Smooth muscle cell (in vitro differentiated cells): Measurements from ENCODE around the gene FGF11. TPM values are rescaled to one million over a fixed set of nuclear protein-coding genes. Genes with fewer than 3 reads are reported as not detected.

Source experiments
- DNase-seq: peaks from one replicate; lab custom pipeline; 2025; ENCODE audit not compliant: unreplicated experiment; lab: John Stamatoyannopoulos, UW
- H2AFZ ChIP-seq: fragments of 200-600 bp; sonication (generic); 2 replicates; pipeline ENCODE4 v1.6.0; 2016; ENCODE audit warnings: antibody characterized with exemption, low read depth, mild to moderate bottlenecking
- H3F3A ChIP-seq: fragments of 200-600 bp; sonication (generic); 2 replicates; pipeline ENCODE4 v1.6.0; 2017; ENCODE audit warnings: antibody characterized with exemption, low read depth
- H3K27ac ChIP-seq: fragments of 200-600 bp; sonication (generic); 2 replicates; pipeline ENCODE4 v1.5.1; 2016; ENCODE audit warnings: low read depth, mild to moderate bottlenecking
- H3K27me3 ChIP-seq: fragments of 200-600 bp; sonication (generic); 2 replicates; pipeline ENCODE4 v1.6.1; 2016; ENCODE audit warnings: low read depth, mild to moderate bottlenecking
- H3K36me3 ChIP-seq: fragments of 200-600 bp; sonication (generic); 2 replicates; pipeline ENCODE4 v1.5.1; 2016; ENCODE audit warnings: low read depth
- H3K4me1 ChIP-seq: fragments of 200-600 bp; sonication (generic); 2 replicates; pipeline ENCODE4 v1.5.1; 2016; ENCODE audit warnings: low read depth
- H3K4me2 ChIP-seq: fragments of 200-600 bp; sonication (generic); 2 replicates; pipeline ENCODE4 v1.6.0; 2016; ENCODE audit warnings: mild to moderate bottlenecking
- H3K4me3 ChIP-seq: fragments of 200-600 bp; sonication (generic); 2 replicates; pipeline ENCODE4 v1.5.1; 2016; ENCODE audit warnings: mild to moderate bottlenecking
- H3K79me2 ChIP-seq: fragments of 200-600 bp; sonication (generic); 2 replicates; pipeline ENCODE4 v1.6.0; 2016; ENCODE audit warnings: low read depth, mild to moderate bottlenecking
- H3K9ac ChIP-seq: fragments of 200-600 bp; sonication (generic); 2 replicates; pipeline ENCODE4 v1.6.0; 2016; ENCODE audit warnings: low read depth
- H3K9me3 ChIP-seq: fragments of 200-600 bp; sonication (generic); replicated peaks from 2 replicates; pipeline ENCODE4 v1.5.1; 2016; ENCODE audit warnings: low read depth
- H4K20me1 ChIP-seq: fragments of 200-600 bp; sonication (generic); 2 replicates; pipeline ENCODE4 v1.6.0; 2016; ENCODE audit warnings: low read depth
- WGBS: methylation state at CpG from one replicate; pipeline ENCODE4 v1.1.7; 2016; ENCODE audit warnings: low lambda C conversion rate; 5-methylcytosine and 5-hydroxymethylcytosine counted together
- polyA plus RNA-seq: library from polyadenylated mRNA; unstranded; fragments of >200 nt; fragmentation: Nextera tagmentation; extraction: Ambion mirVana; gene quantifications from 2 replicates; pipeline ENCODE4 v1.2.1, GENCODE V29; 2016
- total RNA-seq: library from RNA; depleted of rRNA; stranded (reverse); fragments of >200 nt; gene quantifications from 2 replicates; pipeline ENCODE4 v1.2.3, GENCODE V29; 2014
- TF ChIP-seq, protein P1 (sequence below): fragments of 200-600 bp; sonication (generic); IDR thresholded peaks from 2 replicates; pipeline ENCODE4 v1.5.1; 2017; ENCODE audit warnings: borderline replicate concordance, mild to moderate bottlenecking, antibody characterized with exemption; ENCODE audit not compliant: insufficient read depth, poor library complexity, severe bottlenecking

Gene FGF11
- total and polyA plus RNA-seq, 2 experiments from 2014 or later, result 13.9 to 21.3 TPM

GRCh38 chr17:7486181-7486580 is 46.9 kb downstream of the FGF11 start:
- no peaks in the 10 kb centered on the region for H3F3A ChIP-seq
- H2AFZ ChIP-seq, result no peak overlapping the region
- H3K27ac ChIP-seq, result peak overlapping the region; percentile 100
- no peaks in the 10 kb centered on the region for H3K36me3 ChIP-seq
- peaks cover 69% of the 10 kb centered on the region for H3K79me2 ChIP-seq
- TF ChIP-seq, protein P1, sequence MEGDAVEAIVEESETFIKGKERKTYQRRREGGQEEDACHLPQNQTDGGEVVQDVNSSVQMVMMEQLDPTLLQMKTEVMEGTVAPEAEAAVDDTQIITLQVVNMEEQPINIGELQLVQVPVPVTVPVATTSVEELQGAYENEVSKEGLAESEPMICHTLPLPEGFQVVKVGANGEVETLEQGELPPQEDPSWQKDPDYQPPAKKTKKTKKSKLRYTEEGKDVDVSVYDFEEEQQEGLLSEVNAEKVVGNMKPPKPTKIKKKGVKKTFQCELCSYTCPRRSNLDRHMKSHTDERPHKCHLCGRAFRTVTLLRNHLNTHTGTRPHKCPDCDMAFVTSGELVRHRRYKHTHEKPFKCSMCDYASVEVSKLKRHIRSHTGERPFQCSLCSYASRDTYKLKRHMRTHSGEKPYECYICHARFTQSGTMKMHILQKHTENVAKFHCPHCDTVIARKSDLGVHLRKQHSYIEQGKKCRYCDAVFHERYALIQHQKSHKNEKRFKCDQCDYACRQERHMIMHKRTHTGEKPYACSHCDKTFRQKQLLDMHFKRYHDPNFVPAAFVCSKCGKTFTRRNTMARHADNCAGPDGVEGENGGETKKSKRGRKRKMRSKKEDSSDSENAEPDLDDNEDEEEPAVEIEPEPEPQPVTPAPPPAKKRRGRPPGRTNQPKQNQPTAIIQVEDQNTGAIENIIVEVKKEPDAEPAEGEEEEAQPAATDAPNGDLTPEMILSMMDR, result no peak
- H3K4me3 ChIP-seq, result peak overlapping the region; percentile 73
- H4K20me1 ChIP-seq, result peaks cover 67% of the 10 kb centered on the region
- peak overlapping the region; percentile 93 for H3K4me2 ChIP-seq
- no peak overlapping the region for H3K9ac ChIP-seq
- no peaks in the 10 kb centered on the region for H3K27me3 ChIP-seq
- peaks cover 27% of the 10 kb centered on the region for H3K4me1 ChIP-seq
- DNase-seq, result no peak
- no peaks in the 10 kb centered on the region for H3K9me3 ChIP-seq
- 49% methylated on average over 3 of the region's 3 CpGs for WGBS

DNA sequence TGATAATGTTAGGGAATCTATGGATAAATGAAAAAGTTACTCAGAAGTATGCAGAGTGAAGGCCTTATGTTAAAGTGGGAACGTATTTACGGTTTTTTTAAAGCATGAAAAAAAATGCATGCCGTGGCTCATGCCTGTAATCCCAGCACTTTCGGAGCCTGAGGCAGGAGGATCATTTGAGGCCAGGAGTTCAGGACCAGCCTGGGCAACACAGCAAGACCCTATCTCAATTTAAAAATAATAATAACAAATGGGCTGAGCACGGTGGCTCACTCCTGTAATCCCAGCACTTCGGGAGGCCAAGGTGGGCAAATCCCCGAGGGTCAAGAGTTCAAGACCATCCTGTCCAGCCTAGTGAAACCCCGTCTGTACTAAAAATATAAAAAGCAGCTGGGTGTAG is 50.8 kb downstream of the FGF11 start:
- peaks cover 100% of the 10 kb centered on the region for H4K20me1 ChIP-seq
- TF ChIP-seq, protein P1, result no peak
- no peaks in the 10 kb centered on the region for H3K36me3 ChIP-seq
- peaks cover 23% of the 10 kb centered on the region for H3K4me1 ChIP-seq
- no peak overlapping the region for H3K27ac ChIP-seq
- DNase-seq, result no peak
- H3K27me3 ChIP-seq, result no peaks in the 10 kb centered on the region
- no peaks in the 10 kb centered on the region for H3K9me3 ChIP-seq
- no peak overlapping the region for H3K4me3 ChIP-seq
- no peak overlapping the region for H3K4me2 ChIP-seq
- no peak overlapping the region for H2AFZ ChIP-seq
- peaks cover 100% of the 10 kb centered on the region for H3K79me2 ChIP-seq
- no peak overlapping the region for H3K9ac ChIP-seq
- no peaks in the 10 kb centered on the region for H3F3A ChIP-seq
- 90% methylated on average over 8 of the region's 8 CpGs for WGBS

GRCh38 chr17:7491583-7491982 is 52.3 kb downstream of the FGF11 start:
- no peak overlapping the region for H2AFZ ChIP-seq
- H3K79me2 ChIP-seq, result peaks cover 94% of the 10 kb centered on the region
- H3K27ac ChIP-seq, result no peak overlapping the region
- H3K9me3 ChIP-seq, result no peaks in the 10 kb centered on the region
- H3K27me3 ChIP-seq, result no peaks in the 10 kb centered on the region
- 100% methylated on average over 1 of the region's 1 CpG for WGBS
- no peak for DNase-seq
- H3K9ac ChIP-seq, result no peak overlapping the region
- TF ChIP-seq, protein P1, result no peak
- H3K36me3 ChIP-seq, result no peaks in the 10 kb centered on the region
- no peak overlapping the region for H3K4me2 ChIP-seq
- peaks cover 100% of the 10 kb centered on the region for H4K20me1 ChIP-seq
- H3K4me1 ChIP-seq, result peaks cover 11% of the 10 kb centered on the region
- H3F3A ChIP-seq, result no peaks in the 10 kb centered on the region
- no peak overlapping the region for H3K4me3 ChIP-seq

DNA sequence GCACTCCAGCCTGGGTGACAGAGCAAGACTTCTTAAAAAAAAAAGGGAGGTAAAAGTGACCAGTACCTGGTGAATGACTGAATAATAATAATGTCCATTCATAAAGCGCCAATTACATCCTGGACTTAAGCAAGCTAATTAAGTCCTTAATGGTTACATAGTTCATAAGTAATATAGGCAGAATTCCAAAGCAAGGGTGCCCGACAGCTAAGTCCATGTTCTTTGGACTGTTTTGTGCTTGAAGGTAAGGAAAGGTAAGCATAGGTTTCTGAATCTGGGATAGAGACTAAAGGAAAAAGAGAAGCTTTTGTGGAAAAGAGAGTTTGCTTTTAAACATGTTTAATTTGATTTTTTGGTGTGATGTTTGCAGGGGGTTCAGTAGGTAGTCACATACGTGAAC is 54.6 kb downstream of the FGF11 start:
- H3K27ac ChIP-seq, result no peak overlapping the region
- no peaks in the 10 kb centered on the region for H3F3A ChIP-seq
- 98% methylated on average over 3 of the region's 3 CpGs for WGBS
- peaks cover 71% of the 10 kb centered on the region for H3K79me2 ChIP-seq
- H3K36me3 ChIP-seq, result peaks cover 7% of the 10 kb centered on the region
- no peak overlapping the region for H3K4me2 ChIP-seq
- H3K9me3 ChIP-seq, result no peaks in the 10 kb centered on the region
- H3K9ac ChIP-seq, result no peak overlapping the region
- H4K20me1 ChIP-seq, result peaks cover 98% of the 10 kb centered on the region
- TF ChIP-seq, protein P1, result no peak
- H3K4me1 ChIP-seq, result no peaks in the 10 kb centered on the region
- no peak for DNase-seq
- H3K27me3 ChIP-seq, result no peaks in the 10 kb centered on the region
- H2AFZ ChIP-seq, result no peak overlapping the region
- no peak overlapping the region for H3K4me3 ChIP-seq
